Kidney capillary endothelial cell (primary cell): ENCODE results near the gene IDUA.
A peak's percentile ranks its signal among the peaks of the same experiment; 100 is the strongest.
"Not testable (repeated sequence)": the region's sequence is repeated elsewhere in the genome, so short reads cannot be mapped to it uniquely, and the experiment has no call there.

Experiments
- DNase-seq: peaks from one replicate; pipeline ENCODE4 v3.0.0-alpha.2; 2018; ENCODE audit warnings: low spot score

IDUA gene

GRCh38 chr4:987624-988513 is 1.0 kb downstream of the IDUA start:
- DNase-seq = no peak

GRCh38 chr4:988726-989721 is 2.2 kb downstream of the IDUA start:
- no peak for DNase-seq

- no peak for DNase-seq
Measured at GRCh38 chr4:989722-990471, 3.1 kb downstream of the IDUA start.

GRCh38 chr4:990746-991367 is 4.0 kb downstream of the IDUA start:
- no peak for DNase-seq

- DNase-seq = no peak
Measured at GRCh38 chr4:991451-992296, 4.8 kb downstream of the IDUA start.

GRCh38 chr4:992297-993110 is 5.7 kb downstream of the IDUA start:
- DNase-seq = peak; percentile 58

- no peak for DNase-seq
Measured at GRCh38 chr4:993111-994029, 6.5 kb downstream of the IDUA start, which contains the start of gene SLC26A1. Gene SLC26A1 (minus strand): TSS chr4:993404. CDS start chr4:991703, 1,701 bp downstream.

- DNase-seq = no peak
Measured at GRCh38 chr4:995311-996026, 8.6 kb downstream of the IDUA start.

GRCh38 chr4:996030-996996 is 9.5 kb downstream of the IDUA start:
- no peak for DNase-seq

GRCh38 chr4:996997-997374 is 10.1 kb downstream of the IDUA start:
- DNase-seq = no peak

GRCh38 chr4:997375-998071 is 10.7 kb downstream of the IDUA start:
- DNase-seq = no peak

- DNase-seq = no peak
Measured at GRCh38 chr4:998096-998691, 11.3 kb downstream of the IDUA start.

GRCh38 chr4:999240-999863 is 12.5 kb downstream of the IDUA start:
- DNase-seq = not testable (repeated sequence)

- no peak for DNase-seq
Measured at GRCh38 chr4:999882-1000425, 13.1 kb downstream of the IDUA start.
